HG03066 (cell line): ENCODE results near the gene ARHGEF10L.

Experiments used
- ATAC-seq: cut with Tn5 transposase; IDR thresholded peaks from one replicate; pipeline ENCODE4 v1.9.1; 2021; ENCODE audit warnings: low read depth; ENCODE audit not compliant: unreplicated experiment

Gene ARHGEF10L

GRCh38 chr1:17545356-17545755 is 5.9 kb downstream of the ARHGEF10L start:
- ATAC-seq, result no peak

GRCh38 chr1:17546946-17547670 is 7.6 kb downstream of the ARHGEF10L start:
- ATAC-seq, result no peak

GRCh38 chr1:17549384-17549783 is 9.9 kb downstream of the ARHGEF10L start:
- ATAC-seq, result no peak

GRCh38 chr1:17550729-17551584 is 11.5 kb downstream of the ARHGEF10L start:
- no peak for ATAC-seq

GRCh38 chr1:17551755-17552234 is 12.3 kb downstream of the ARHGEF10L start:
- no peak for ATAC-seq

- ATAC-seq, result no peak
Observed at GRCh38 chr1:17553975-17554700, 14.6 kb downstream of the ARHGEF10L start.

- ATAC-seq, result no peak
Observed at GRCh38 chr1:17554954-17555353, 15.5 kb downstream of the ARHGEF10L start.

- ATAC-seq, result no peak
Observed at GRCh38 chr1:17557986-17558385, 18.5 kb downstream of the ARHGEF10L start.

GRCh38 chr1:17558541-17558940 is 19.0 kb downstream of the ARHGEF10L start:
- no peak for ATAC-seq

- ATAC-seq, result no peak
Observed at GRCh38 chr1:17558954-17559614, 19.6 kb downstream of the ARHGEF10L start.

- no peak for ATAC-seq
Observed at GRCh38 chr1:17559615-17560419, 20.3 kb downstream of the ARHGEF10L start.

GRCh38 chr1:17561247-17561548 is 21.7 kb downstream of the ARHGEF10L start:
- no peak for ATAC-seq

GRCh38 chr1:17561561-17561985 is 22.1 kb downstream of the ARHGEF10L start:
- ATAC-seq, result no peak

- ATAC-seq, result no peak
Observed at GRCh38 chr1:17562375-17562774, 22.9 kb downstream of the ARHGEF10L start.

GRCh38 chr1:17563494-17564281 is 24.2 kb downstream of the ARHGEF10L start:
- no peak for ATAC-seq

GRCh38 chr1:17564458-17565393 is 25.2 kb downstream of the ARHGEF10L start:
- no peak for ATAC-seq

- ATAC-seq, result no peak
Observed at GRCh38 chr1:17565461-17566252, 26.2 kb downstream of the ARHGEF10L start.
